Astrocyte (in vitro differentiated cells and primary cell): ENCODE data around the gene RAB37.

Experiments
- CTCF ChIP-seq: IDR thresholded peaks from 2 replicates; pipeline ENCODE4 v1.5.1; 2011; ENCODE audit warnings: low read depth, mild to moderate bottlenecking, inconsistent platforms, low read length, moderate library complexity; ENCODE audit not compliant: insufficient read depth
- EZH2 ChIP-seq: IDR thresholded peaks from 2 replicates; pipeline ENCODE4 v1.6.1; 2012; ENCODE audit warnings: mild to moderate bottlenecking, low read length, inconsistent platforms; ENCODE audit not compliant: insufficient read depth

GRCh38 chr17:74752822-74753401 is 15.9 kb downstream of the RAB37 start:
- TF ChIP-seq CTCF = no peak
- TF ChIP-seq EZH2 = no peak
